GM21423 (cell line): ENCODE measurements around the gene ANKRD36B.
"Not testable (repeated sequence)": the region's sequence is repeated elsewhere in the genome, so short reads cannot be mapped to it uniquely, and the experiment has no call there.

ENCODE experiments used
- ATAC-seq: cut with Tn5 transposase; IDR thresholded peaks from one replicate; pipeline ENCODE4 v1.9.1; 2021; ENCODE audit warnings: mild to moderate bottlenecking, moderate library complexity; ENCODE audit not compliant: unreplicated experiment

Gene ANKRD36B

DNA sequence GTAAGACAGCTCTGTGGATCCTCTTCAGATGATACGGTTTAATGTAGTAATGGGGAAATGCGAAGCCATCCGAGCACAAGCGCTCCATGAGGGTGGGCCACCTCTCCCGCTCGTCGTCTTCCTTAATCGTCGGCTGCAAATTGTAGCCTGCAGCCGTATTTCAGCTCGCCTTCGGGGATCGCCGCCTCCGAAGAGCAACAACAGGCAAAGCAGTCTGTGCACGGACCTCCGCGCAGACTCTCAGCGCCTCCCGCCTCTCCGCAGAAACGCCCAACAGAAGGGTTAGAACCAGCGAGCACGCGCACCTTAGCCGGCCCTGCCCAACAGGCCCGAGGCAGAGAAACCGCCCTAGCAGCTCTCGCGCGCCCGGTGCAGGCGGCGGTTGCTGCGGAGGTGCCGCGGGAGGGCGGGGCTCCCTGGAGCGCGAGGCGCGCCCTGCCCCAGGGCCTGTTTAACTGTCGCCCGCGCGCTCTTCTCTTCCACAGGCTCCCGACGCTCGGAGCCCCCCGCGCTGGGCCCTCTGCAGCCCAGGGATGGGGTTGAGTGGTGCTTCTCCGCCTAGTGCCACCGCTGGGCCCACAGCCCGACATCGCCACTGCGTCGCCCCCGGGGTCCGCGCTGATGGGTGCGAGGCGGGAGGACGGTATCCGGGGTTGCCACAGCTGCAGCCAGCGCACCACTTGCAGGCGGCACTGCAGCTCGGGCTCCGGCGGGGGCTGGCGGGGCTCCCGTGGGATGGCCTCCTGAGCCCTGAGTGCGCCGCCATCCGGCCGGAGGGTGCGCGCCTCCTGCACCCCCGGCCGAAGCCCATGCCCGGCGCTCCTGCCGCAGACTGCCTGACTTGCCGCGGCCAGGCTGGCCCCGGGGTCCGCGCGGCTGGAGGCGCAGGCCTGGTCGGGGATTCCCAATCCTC is at the start of gene ANKRD36B:
ANKRD36B (minus strand) TSS at position 280 of the 913 bp plus-strand sequence; CDS start at position 88, 192 bp downstream.
- ATAC-seq: peak; percentile 58

DNA sequence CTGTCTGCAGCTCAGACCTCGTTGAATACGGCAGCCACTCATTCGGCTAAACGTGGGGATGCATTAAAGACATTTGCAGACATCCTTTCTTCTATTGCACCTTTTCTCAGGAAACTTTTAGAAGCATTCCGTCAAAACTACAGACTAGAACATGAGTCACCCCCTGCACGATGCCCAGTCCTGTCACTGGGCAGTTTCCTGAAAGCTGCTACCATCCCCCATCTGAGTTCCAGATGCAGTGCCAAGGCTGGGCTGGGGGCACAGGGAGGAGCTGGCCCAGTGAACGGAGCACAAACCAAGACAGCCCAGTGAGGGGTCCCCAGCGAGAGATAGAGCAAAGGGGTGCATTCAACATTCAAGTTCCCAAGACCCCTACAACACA is 36.4 kb upstream of the ANKRD36B start:
- ATAC-seq: not testable (repeated sequence)

- ATAC-seq: not testable (repeated sequence)
These were observed 35.8 kb upstream of the ANKRD36B start for GRCh38 chr2:97625354-97626048.

GRCh38 chr2:97622976-97623375 is 33.3 kb upstream of the ANKRD36B start:
- ATAC-seq: not testable (repeated sequence)

- ATAC-seq: not testable (repeated sequence)
These were observed 30.8 kb upstream of the ANKRD36B start for GRCh38 chr2:97620492-97620891.

DNA sequence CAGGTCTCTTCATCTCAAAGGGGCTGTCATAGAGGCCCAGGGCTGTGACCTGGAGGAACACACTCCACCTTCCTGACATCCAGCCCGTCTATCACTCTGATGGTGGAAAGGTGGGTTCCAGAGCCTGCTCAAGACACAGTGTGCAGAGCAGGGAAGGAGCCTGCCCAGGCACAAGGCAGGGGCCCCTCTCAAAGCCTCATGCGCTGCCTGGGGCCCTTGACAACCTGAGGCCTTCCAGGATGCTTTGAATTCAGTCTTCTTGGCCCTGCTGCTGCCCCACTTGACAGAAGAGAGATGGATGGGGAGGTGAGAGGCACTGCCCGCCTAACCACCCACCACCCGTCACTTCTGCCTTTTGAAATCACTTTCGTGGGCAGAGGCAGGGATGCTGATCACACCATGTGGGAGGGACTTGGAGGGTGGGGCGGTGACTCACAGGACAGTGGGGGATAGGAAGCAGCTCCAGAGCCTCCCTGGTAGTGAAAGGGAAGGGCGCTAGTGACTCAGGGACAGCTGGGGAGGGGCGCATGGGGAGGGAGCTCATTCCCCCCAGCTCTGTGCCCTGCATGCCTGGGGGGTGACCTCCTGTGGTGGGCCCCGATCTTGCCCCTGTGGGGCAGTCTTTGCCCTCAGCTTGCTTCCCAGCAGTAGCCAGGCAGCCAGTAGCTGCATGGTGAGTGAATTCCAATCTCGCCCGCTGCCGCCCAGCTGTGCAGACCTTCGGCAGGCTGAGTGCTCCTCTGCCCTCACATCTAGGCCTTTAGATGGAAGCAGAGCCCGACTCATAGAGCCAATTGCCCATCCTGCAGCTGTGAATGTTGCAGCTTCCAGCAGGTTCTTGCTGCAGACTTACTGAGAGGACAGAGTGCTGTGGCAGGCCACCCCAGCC is 29.5 kb upstream of the ANKRD36B start:
- not testable (repeated sequence) for ATAC-seq

DNA sequence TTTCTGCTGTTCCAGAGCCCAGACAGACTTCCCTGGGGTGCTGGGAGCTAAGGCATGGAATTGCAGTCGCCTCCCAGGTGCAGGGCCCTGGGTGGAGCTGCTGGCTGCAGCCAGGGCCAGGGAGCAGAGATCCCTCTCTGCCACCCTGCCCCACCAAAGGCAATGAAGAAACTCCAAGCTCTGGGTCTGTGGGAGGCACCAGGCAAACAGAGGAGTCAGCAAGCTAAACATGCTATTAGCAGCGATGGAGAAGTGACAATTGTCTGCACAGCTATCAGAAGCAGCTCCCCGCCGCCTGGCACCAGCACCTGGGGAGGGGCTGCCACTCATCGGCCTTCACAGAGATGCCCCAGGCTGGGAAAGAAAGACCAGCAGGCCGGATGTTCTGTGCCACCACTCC is 28.2 kb upstream of the ANKRD36B start:
- no peak for ATAC-seq

DNA sequence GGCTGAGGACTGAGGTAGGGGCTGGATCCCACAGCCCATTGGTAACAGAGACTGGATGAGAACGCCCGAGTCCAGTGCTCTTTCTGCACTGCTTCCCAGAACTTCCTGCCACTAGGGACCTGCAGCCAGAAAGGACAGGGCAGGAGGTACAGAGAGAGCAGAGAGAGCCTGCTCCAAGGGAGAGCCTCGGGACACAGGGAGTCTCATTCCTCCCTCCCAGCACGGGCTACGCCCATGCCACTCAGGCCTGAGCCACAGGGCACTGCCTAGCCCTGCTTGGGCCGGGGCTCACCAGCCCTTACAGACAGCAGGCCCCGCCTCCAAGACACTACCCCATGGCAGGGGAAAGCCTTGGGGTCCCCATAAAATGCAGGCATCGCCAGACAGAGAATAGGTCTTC is 26.1 kb upstream of the ANKRD36B start:
- not testable (repeated sequence) for ATAC-seq

GRCh38 chr2:97611895-97612294 is 22.2 kb upstream of the ANKRD36B start:
- ATAC-seq: not testable (repeated sequence)

DNA sequence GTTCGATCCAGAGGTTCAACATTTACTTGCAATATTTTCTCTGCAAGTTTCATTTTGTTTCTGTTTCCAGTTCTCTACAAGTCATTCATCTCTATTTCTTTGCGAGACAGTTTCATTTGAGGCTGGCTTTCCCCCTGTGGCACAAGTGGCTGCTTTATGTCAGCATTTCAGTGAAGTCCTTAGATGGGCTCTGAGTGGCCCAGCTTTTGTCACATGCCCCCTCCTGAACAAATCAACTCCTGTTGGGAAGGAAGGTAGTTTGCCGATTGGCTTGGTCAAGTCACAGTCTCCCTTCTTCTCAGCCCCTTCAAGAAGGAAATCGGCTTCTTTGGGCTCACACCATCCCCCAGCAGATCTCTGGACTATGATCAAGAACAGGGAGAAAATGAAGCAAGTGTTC is 19.1 kb upstream of the ANKRD36B start:
- ATAC-seq: not testable (repeated sequence)

GRCh38 chr2:97605524-97606339 is 16.1 kb upstream of the ANKRD36B start:
- ATAC-seq: not testable (repeated sequence)

- ATAC-seq: not testable (repeated sequence)
These were observed 15.4 kb upstream of the ANKRD36B start for GRCh38 chr2:97605109-97605508.

- not testable (repeated sequence) for ATAC-seq
These were observed 11.9 kb upstream of the ANKRD36B start for GRCh38 chr2:97601537-97601936.

DNA sequence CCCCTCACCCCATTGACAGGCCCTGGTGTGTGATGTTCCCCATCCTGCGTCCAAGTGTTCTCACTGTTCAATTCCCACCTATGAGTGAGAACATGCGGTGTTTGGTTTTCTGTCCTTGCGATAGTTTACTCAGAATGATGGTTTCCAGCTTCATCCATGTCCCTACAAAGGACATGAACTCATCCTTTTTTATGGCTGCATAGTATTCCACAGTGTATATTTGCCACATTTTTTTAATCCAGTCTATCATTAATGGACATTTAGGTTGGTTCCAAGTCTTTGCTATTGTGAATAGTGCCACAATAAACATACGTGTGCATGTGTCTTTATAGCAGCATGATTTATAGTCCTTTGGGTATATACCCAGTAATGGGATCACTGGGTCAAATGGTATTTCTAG is 6.5 kb upstream of the ANKRD36B start:
- ATAC-seq: not testable (repeated sequence)

DNA sequence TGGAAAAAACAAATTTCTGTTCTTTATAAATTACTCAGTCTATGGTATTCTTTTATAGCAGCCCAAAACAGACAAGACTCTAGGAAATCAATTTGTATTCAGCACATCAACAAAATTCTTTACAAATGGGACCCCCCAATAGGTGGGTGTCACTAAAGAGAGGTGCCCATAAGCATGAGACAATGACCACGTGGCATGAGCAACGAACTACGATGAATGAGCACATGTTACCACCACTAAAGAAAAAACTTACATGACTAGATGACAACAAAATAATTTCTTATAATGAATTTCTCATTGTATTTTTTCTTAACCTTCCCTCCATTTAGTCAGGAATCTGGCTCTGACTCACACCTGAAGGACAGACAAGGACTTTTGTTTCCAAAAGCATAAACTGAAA is 3.8 kb upstream of the ANKRD36B start:
- ATAC-seq: not testable (repeated sequence)

GRCh38 chr2:97590515-97591394 is 1.1 kb upstream of the ANKRD36B start:
- ATAC-seq: peak; percentile 70

- not testable (repeated sequence) for ATAC-seq
These were observed 450 bp downstream of the ANKRD36B start for GRCh38 chr2:97589257-97589597.

GRCh38 chr2:97565674-97566073 is 24.0 kb downstream of the ANKRD36B start:
- ATAC-seq: not testable (repeated sequence)

- not testable (repeated sequence) for ATAC-seq
These were observed 37.3 kb downstream of the ANKRD36B start for GRCh38 chr2:97552406-97552805.
